IMR-90 (cell line): ENCODE measurements around the gene PAPSS1. TPM values are rescaled to one million over a fixed set of nuclear protein-coding genes. Genes with fewer than 3 reads are reported as not detected.
A peak's percentile ranks its signal among the peaks of the same experiment; 100 is the strongest.

ENCODE experiments used
- ATAC-seq: fragments of 200-7000 bp; cut with Tn5 transposase; 2 replicates; pipeline ENCODE4 v1.9.1; 2020; ENCODE audit warnings: low read depth, mild to moderate bottlenecking, moderate library complexity
- BruUV-seq: library from RNA; stranded (reverse); fragments of 400-500 nt; replicated peaks from 2 replicates; lab custom pipeline; 2021; lab: Mats Ljungman, UMichigan
- CTCF ChIA-PET: fragments of 300-600 bp; formaldehyde crosslinking; extraction: SDS; loops from one replicate; lab custom pipeline; 2021; ENCODE audit warnings: antibody characterized with exemption; lab: Yijun Ruan, JAX
- POLR2A ChIA-PET: fragments of 300-600 bp; sonication (Branson Sonifier 250); formaldehyde crosslinking; loops from one replicate; lab custom pipeline; 2022; ENCODE audit warnings: antibody characterized with exemption; ENCODE audit not compliant: unreplicated experiment; lab: Charles Lee
- DNase-seq: peaks from one replicate; pipeline ENCODE4 v3.0.0; 2013
- H2AFZ ChIP-seq: replicated peaks from 2 replicates; pipeline ENCODE3; 2013; ENCODE audit warnings: low read length, mild to moderate bottlenecking; ENCODE audit not compliant: poor library complexity
- H2AK5ac ChIP-seq: 2 replicates; pipeline ENCODE4 v1.6.1; 2013; ENCODE audit warnings: low read depth, low read length, inconsistent platforms
- H2AK9ac ChIP-seq: replicated peaks from 2 replicates; pipeline ENCODE3; 2013; ENCODE audit warnings: mild to moderate bottlenecking, low read depth, low read length, moderate library complexity; ENCODE audit not compliant: poor library complexity
- H2BK120ac ChIP-seq: 2 replicates; pipeline ENCODE4 v1.6.1; 2013; ENCODE audit warnings: low read depth, low read length, inconsistent platforms
- H2BK15ac ChIP-seq: 3 replicates; pipeline ENCODE4 v1.6.1; 2013; ENCODE audit warnings: low read depth, low read length, inconsistent platforms
- H2BK20ac ChIP-seq: 2 replicates; pipeline ENCODE4 v1.6.1; 2013; ENCODE audit warnings: low read depth, mild to moderate bottlenecking, inconsistent platforms, low read length, moderate library complexity
- H2BK5ac ChIP-seq: 2 replicates; pipeline ENCODE4 v1.6.1; 2013; ENCODE audit warnings: mild to moderate bottlenecking, low read depth, low read length, inconsistent platforms; ENCODE audit not compliant: poor library complexity, severe bottlenecking
- H3K14ac ChIP-seq: replicated peaks from 2 replicates; pipeline ENCODE4 v1.6.1; 2013; ENCODE audit warnings: low read depth, low read length, inconsistent platforms
- H3K18ac ChIP-seq: 2 replicates; pipeline ENCODE4 v1.6.1; 2013; ENCODE audit warnings: low read depth, low read length, control low read depth
- H3K23ac ChIP-seq: 2 replicates; pipeline ENCODE4 v1.6.1; 2013; ENCODE audit warnings: low read depth, low read length, inconsistent platforms
- H3K27ac ChIP-seq: 2 replicates; pipeline ENCODE4 v1.5.1; 2013; ENCODE audit warnings: mild to moderate bottlenecking, control low read depth, low read length; ENCODE audit not compliant: insufficient read depth
- H3K27me3 ChIP-seq: 2 replicates; pipeline ENCODE4 v1.6.1; 2013; ENCODE audit warnings: low read length; ENCODE audit not compliant: control insufficient read depth, insufficient read depth
- H3K36me3 ChIP-seq: 2 replicates; pipeline ENCODE4 v1.6.1; 2013; ENCODE audit warnings: low read length, mixed read lengths; ENCODE audit not compliant: control insufficient read depth, insufficient read depth
- H3K4ac ChIP-seq: 2 replicates; pipeline ENCODE4 v1.6.1; 2013; ENCODE audit warnings: low read depth, low read length, inconsistent platforms
- H3K4me1 ChIP-seq: 2 replicates; pipeline ENCODE4 v1.6.1; 2013; ENCODE audit warnings: low read length, mixed read lengths; ENCODE audit not compliant: control insufficient read depth, insufficient read depth
- H3K4me2 ChIP-seq: 2 replicates; pipeline ENCODE4 v1.6.1; 2013; ENCODE audit warnings: low read depth, mild to moderate bottlenecking, control low read depth, low read length, moderate library complexity
- H3K4me3 ChIP-seq: 2 replicates; pipeline ENCODE4 v1.5.1; 2013; ENCODE audit warnings: low read depth, mild to moderate bottlenecking, control low read depth, low read length, moderate library complexity; ENCODE audit not compliant: insufficient read depth
- H3K56ac ChIP-seq: 2 replicates; pipeline ENCODE4 v1.6.1; 2013; ENCODE audit warnings: low read length, inconsistent platforms; ENCODE audit not compliant: insufficient read depth; ENCODE audit errors: extremely low read depth
- H3K79me1 ChIP-seq, 2 experiments: 2 replicates each; pipeline ENCODE4 v1.6.1; 2013; ENCODE audit warnings: low read length in 2 of 2, inconsistent platforms in 1 of 2, low read depth in 1 of 2
- H3K9ac ChIP-seq: 2 replicates; pipeline ENCODE4 v1.6.1; 2013; ENCODE audit warnings: low read depth, low read length, control low read depth
- H3K9me1 ChIP-seq: 2 replicates; pipeline ENCODE4 v1.6.1; 2013; ENCODE audit warnings: low read length, inconsistent platforms; ENCODE audit not compliant: insufficient read depth
- H3K9me3 ChIP-seq: 2 replicates; pipeline ENCODE4 v1.6.1; 2013; ENCODE audit warnings: low read length; ENCODE audit not compliant: control insufficient read depth, insufficient read depth
- H4K20me1 ChIP-seq: 2 replicates; pipeline ENCODE4 v1.6.1; 2013; ENCODE audit warnings: low read length, inconsistent platforms; ENCODE audit not compliant: insufficient read depth
- H4K5ac ChIP-seq: 2 replicates; pipeline ENCODE4 v1.6.1; 2013; ENCODE audit warnings: mild to moderate bottlenecking, low read depth, low read length, control low read depth
- H4K8ac ChIP-seq, 2 experiments: 2 replicates each; pipeline ENCODE4 v1.6.1; 2013; ENCODE audit warnings: low read depth in 2 of 2, low read length in 2 of 2, control low read depth in 1 of 2, inconsistent platforms in 1 of 2
- H4K91ac ChIP-seq: 2 replicates; pipeline ENCODE4 v1.6.1; 2013; ENCODE audit warnings: low read depth, low read length, inconsistent platforms; ENCODE audit not compliant: insufficient read depth
- FOS ChIP-seq: fragments of 150-350 bp; IDR thresholded peaks from 2 replicates; pipeline ENCODE4 v1.6.1; 2016; ENCODE audit warnings: low read depth, low read length
- NFE2L2 ChIP-seq: fragments of 150-350 bp; IDR thresholded peaks from 2 replicates; pipeline ENCODE4 v1.6.1; 2016; ENCODE audit warnings: low read depth, mild to moderate bottlenecking, low read length
- WGBS, 2 experiments: methylation state at CpG; one replicate each; pipeline versions ENCODE4 v1.1.5 to v1.1.7; 2013; ENCODE audit warnings: missing lambda C conversion rate in 2 of 2; ENCODE audit not compliant: insufficient read length in 1 of 2; ENCODE audit errors: extremely low coverage in 2 of 2; 5-methylcytosine and 5-hydroxymethylcytosine counted together
- dilution Hi-C: fragments of 300-500 bp; cut with HindIII; formaldehyde crosslinking; loops from one replicate; pipeline ENCODE4 v1.14.3; 2018; ENCODE audit warnings: low sequenced_read_pairs; ENCODE audit not compliant: unreplicated experiment
- in situ Hi-C: fragments of 300-500 bp; cut with MboI; formaldehyde crosslinking; loops from 3 replicates; pipeline ENCODE4 v1.14.3; 2019; ENCODE audit warnings: low sequenced_read_pairs, inconsistent platforms, mixed read lengths
- intact Hi-C: fragments of 100-400 bp; cut with micrococcal nuclease; formaldehyde crosslinking; loops from 2 replicates; pipeline ENCODE4 v1.10.0; 2022
- polyA plus RNA-seq, 3 experiments: library from polyadenylated mRNA; depleted of rRNA; stranded (reverse); fragments of >200 nt; gene quantifications; 2 replicates each; pipeline ENCODE4 v1.2.3, GENCODE V29; 2012; ENCODE audit warnings: low replicate concordance in 1 of 3
- total RNA-seq: library from RNA; depleted of rRNA; stranded (reverse); fragments of >200 nt; gene quantifications from 2 replicates; pipeline ENCODE4 v1.2.3, GENCODE V29; 2012

The PAPSS1 gene
- total and polyA plus RNA-seq, 2 of the 4 experiments (the other 2 are of a cell fraction): 71.8 to 82.8 TPM

GRCh38 chr4:107579099-107579498, 140.9 kb downstream of the PAPSS1 start:
- peak; percentile 10; the same call in 1 of the 2 replicates for ATAC-seq
- Histone ChIP-seq H4K20me1 (no peaks in the 10 kb centered on the region), H4K8ac (peak overlapping the region; percentile 17 to 50; a peak in 1 of 4 replicates), H2BK5ac (peak overlapping the region; percentile 60), H3K14ac (no peak overlapping the region), H3K4me1 (peaks cover 4% of the 10 kb centered on the region), H2BK15ac (peak overlapping the region; percentile 68; the same call in 1 of the 3 replicates), H3K56ac (peak overlapping the region; percentile 30; the same call in 1 of the 2 replicates), H3K36me3 (no peaks in the 10 kb centered on the region), H3K27ac (peak overlapping the region; percentile 53; the same call in 1 of the 2 replicates), H2BK20ac (peak overlapping the region; percentile 76), H3K27me3 (no peaks in the 10 kb centered on the region), H2AK5ac (peak overlapping the region; percentile 87), H4K5ac (peak overlapping the region; percentile 46; the same call in 1 of the 2 replicates), H2BK120ac (peak overlapping the region; percentile 77), H3K4me2 (no peak overlapping the region), H3K4ac (peak overlapping the region; percentile 79), H3K4me3 (no peak overlapping the region), H3K23ac (no peak overlapping the region), H4K91ac (peak overlapping the region; percentile 86), H2AFZ (peak overlapping the region; percentile 63), H3K9ac (no peak overlapping the region), H2AK9ac (no peak overlapping the region), H3K9me1 (no peaks in the 10 kb centered on the region; the same call in 1 of the 2 replicates), H3K18ac (peak overlapping the region; percentile 52), H3K9me3 (no peaks in the 10 kb centered on the region), H3K79me1 (no peaks in the 10 kb centered on the region)
- dilution Hi-C loops: no loop called here
- TF ChIP-seq NFE2L2: no peak
- TF ChIP-seq FOS: no peak
- DNase-seq: no peak
- BruUV-seq: no TSS peak
- in situ Hi-C loops: no loop called here
- POLR2A ChIA-PET: no interaction called here
- intact Hi-C loops: no loop called here
- CTCF ChIA-PET: interaction anchor here (0.6 kb wide), 1 partner anchor 1057 kb away, joined by 3 read pairs; no protein-coding TSS in a partner anchor
- WGBS, 2 experiments: 95% methylated on average over 4 of the region's 13 CpGs; no CpG with 5 or more reads in 1 of the 2 experiments
